Left kidney (tissue), 2 donors: ENCODE measurements around the gene SAPCD1. TPM values are rescaled to one million over a fixed set of nuclear protein-coding genes. Genes with fewer than 3 reads are reported as not detected.
"Not testable (repeated sequence)": the region's sequence is repeated elsewhere in the genome, so short reads cannot be mapped to it uniquely, and the experiment has no call there.

Experiments used
- DNase-seq: peaks from one replicate; pipeline ENCODE4 v3.0.0-alpha.2; 2013
- polyA plus RNA-seq: library from polyadenylated mRNA; unstranded; fragments of 120-200 nt; gene quantifications from one replicate; pipeline ENCODE4 v1.2.1, GENCODE V29; 2013; ENCODE audit not compliant: insufficient read length

The SAPCD1 gene
- polyA plus RNA-seq, 1 donor, result 16.0 TPM

DNA sequence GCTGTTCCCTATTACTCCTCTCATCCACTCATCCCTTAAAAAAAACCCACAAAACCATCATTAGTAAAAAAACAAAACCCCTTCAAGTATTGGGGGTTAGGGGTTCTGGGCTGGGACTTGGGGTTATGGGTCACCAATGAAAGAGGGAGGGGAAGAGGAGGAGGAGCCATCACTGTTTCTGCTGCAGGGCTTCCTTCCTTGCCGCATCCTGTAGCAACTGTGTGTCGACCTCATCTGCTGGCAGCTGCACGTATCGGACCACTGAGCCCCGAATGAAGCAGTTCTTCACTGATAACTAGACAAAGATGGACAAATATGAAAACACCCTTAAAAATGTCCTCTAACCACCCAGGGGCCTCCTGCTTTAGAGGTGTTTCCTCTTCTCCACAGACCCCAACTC lies 35.1 kb downstream of the SAPCD1 start:
- DNase-seq, result no peak

DNA sequence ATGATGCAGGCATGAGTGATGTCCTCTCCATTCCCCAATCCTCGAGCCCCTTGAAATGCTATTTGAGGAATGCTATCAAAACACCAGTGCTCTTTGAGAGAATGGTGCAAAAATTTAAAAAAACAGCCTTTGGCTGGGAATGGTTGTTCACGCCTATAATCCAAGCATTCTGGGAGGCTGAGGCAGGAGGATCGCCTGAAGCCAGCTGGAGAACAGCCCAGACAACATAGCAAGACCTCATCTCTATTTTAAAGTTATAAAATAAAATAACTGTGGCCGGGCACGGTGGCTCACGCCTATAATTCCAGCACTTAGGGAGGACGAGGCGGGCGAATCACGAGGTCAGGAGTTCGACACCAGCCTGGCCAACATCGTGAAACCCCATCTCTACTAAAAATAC lies 37.3 kb downstream of the SAPCD1 start:
- DNase-seq, result no peak

DNA sequence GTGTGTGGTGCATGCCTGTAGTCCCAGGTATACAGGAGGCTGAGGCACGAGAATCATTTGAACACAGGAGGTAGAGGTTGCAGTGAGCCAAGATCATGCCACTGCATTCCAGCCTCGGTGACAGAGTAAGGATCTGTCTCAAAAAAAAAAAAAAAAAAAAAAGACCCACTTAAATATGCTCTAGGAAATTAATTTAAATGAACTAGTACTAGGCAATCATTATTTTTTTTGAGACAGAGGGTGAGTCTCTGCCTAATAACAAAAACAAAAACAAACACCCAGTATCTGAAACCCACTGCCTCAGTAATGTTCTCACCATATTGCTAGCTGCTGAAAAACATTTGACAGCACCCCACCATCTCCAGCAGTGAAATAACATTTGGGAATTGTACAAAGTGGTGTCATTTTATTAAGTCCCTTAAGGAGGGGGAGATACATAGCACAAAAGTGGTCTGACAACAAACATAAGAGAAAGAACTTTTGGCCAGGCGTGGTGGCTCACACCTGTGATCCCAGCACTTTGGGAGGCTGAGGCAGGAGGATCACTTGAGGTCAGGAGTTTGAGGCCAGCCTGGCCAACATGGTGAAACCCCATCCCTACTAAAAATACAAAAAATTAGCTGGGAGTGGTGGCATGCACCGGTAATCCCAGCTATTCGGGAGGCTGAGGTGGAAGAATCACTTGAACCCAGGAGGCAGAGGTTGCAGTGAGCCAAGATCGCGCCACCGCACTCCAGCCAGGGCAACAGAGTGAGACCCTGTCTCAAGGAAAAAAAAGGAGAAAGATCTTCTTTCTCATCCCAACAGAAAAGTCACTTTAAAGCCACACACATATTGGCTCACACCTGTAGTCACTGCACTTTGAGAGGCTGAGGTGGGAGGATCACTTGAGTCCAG lies 38.8 kb downstream of the SAPCD1 start:
- not testable (repeated sequence) for DNase-seq

GRCh38 chr6:31805939-31806469 lies 43.5 kb downstream of the SAPCD1 start:
- DNase-seq, result no peak

GRCh38 chr6:31806470-31807272 lies 44.2 kb downstream of the SAPCD1 start, which contains the start of gene LSM2:
TSS of gene LSM2 (minus strand) at chr6:31806966. CDS start at chr6:31806757, 209 bp downstream.
- DNase-seq, result peak; percentile 97

- not testable (repeated sequence) for DNase-seq
Measured at GRCh38 chr6:31808599-31808998, 46.1 kb downstream of the SAPCD1 start.

DNA sequence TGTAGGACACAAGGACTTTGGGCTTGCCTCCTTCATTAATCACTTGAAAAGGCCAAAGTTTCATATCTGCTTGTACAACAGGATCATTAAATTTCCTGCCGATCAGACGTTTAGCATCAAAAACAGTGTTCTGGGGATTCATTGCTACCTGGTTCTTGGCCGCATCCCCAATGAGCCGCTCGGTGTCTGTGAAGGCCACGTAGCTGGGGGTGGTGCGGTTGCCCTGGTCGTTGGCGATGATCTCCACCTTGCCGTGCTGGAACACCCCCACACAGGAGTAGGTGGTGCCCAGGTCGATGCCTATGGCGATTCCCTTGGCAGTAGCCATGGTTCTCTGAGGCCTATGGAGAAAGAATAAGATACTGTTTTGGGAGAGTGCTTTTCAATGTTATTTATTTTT lies 49.2 kb downstream of the SAPCD1 start:
- no peak for DNase-seq

DNA sequence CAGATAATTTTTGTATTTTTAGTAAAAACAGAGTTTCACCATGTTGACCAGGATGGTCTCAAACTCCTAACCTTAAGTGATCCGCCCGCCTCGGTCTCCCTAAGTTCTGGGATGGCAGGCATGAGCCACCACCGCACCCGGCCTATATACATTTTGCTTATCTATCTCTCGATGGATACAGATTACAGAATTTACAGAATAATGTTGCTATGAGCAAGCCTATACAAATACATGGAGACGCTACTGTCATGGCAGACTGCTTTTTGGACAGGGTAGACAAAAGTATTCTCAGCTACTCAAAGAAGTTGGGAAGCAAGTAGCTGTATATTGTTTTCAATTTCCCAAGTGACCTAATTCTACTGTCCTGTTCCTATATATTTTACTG lies 51.0 kb downstream of the SAPCD1 start:
- no peak for DNase-seq

Other genes with a start within 250 kb of the SAPCD1 start
- 11.9 TPM for gene MCCD1, start 233.7 kb upstream of the SAPCD1 start, polyA plus RNA-seq
- 785 TPM for gene DDX39B, start 220.7 kb upstream of the SAPCD1 start, polyA plus RNA-seq
- 8.6 TPM for gene ATP6V1G2, start 216.0 kb upstream of the SAPCD1 start, polyA plus RNA-seq
- 15.7 TPM for gene NFKBIL1, start 215.0 kb upstream of the SAPCD1 start, polyA plus RNA-seq
- gene LTA, start 190.4 kb upstream of the SAPCD1 start, polyA plus RNA-seq, result 0.40 TPM
- gene TNF, start 187.1 kb upstream of the SAPCD1 start, polyA plus RNA-seq, result 0.17 TPM
- 0.91 TPM for gene LTB, start 180.2 kb upstream of the SAPCD1 start, polyA plus RNA-seq
- gene LST1, start 176.4 kb upstream of the SAPCD1 start, polyA plus RNA-seq, result 2.6 TPM
- not detected for gene NCR3, start 169.7 kb upstream of the SAPCD1 start, polyA plus RNA-seq
- gene AIF1, start 147.4 kb upstream of the SAPCD1 start, polyA plus RNA-seq, result 60.5 TPM
- gene PRRC2A, start 141.9 kb upstream of the SAPCD1 start, polyA plus RNA-seq, result 184 TPM
- gene BAG6, start 110.0 kb upstream of the SAPCD1 start, polyA plus RNA-seq, result 242 TPM
- gene APOM, start 106.8 kb upstream of the SAPCD1 start, polyA plus RNA-seq, result 95.0 TPM
- gene C6orf47, start 101.9 kb upstream of the SAPCD1 start, polyA plus RNA-seq, result 18.2 TPM
- 27.5 TPM for gene GPANK1, start 97.7 kb upstream of the SAPCD1 start, polyA plus RNA-seq
- gene CSNK2B, start 96.6 kb upstream of the SAPCD1 start, polyA plus RNA-seq, result 237 TPM
- 31.1 TPM for gene LY6G5B, start 92.7 kb upstream of the SAPCD1 start, polyA plus RNA-seq
- gene LY6G5C, start 81.6 kb upstream of the SAPCD1 start, polyA plus RNA-seq, result 2.7 TPM
- 60.7 TPM for gene ABHD16A, start 59.3 kb upstream of the SAPCD1 start, polyA plus RNA-seq
- gene LY6G6F, start 55.8 kb upstream of the SAPCD1 start, polyA plus RNA-seq, result 0.32 TPM
- gene LY6G6D, start 47.3 kb upstream of the SAPCD1 start, polyA plus RNA-seq, result not detected
- gene LY6G6C, start 40.9 kb upstream of the SAPCD1 start, polyA plus RNA-seq, result 1.1 TPM
- gene MPIG6B, start 39.3 kb upstream of the SAPCD1 start, polyA plus RNA-seq, result 1.7 TPM
- gene DDAH2, start 33.4 kb upstream of the SAPCD1 start, polyA plus RNA-seq, result 148 TPM
- gene CLIC1, start 26.1 kb upstream of the SAPCD1 start, polyA plus RNA-seq, result 268 TPM
- gene MSH5, start 22.7 kb upstream of the SAPCD1 start, polyA plus RNA-seq, result 62.2 TPM
- 8.5 TPM for gene VWA7, start 14.7 kb downstream of the SAPCD1 start, polyA plus RNA-seq
- gene VARS1, start 33.1 kb downstream of the SAPCD1 start, polyA plus RNA-seq, result 69.7 TPM
- 71.7 TPM for gene LSM2, start 44.3 kb downstream of the SAPCD1 start, polyA plus RNA-seq
- 3.8 TPM for gene HSPA1L, start 52.6 kb downstream of the SAPCD1 start, polyA plus RNA-seq
- gene HSPA1A, start 52.9 kb downstream of the SAPCD1 start, polyA plus RNA-seq, result 72.3 TPM
- 112 TPM for gene HSPA1B, start 65.1 kb downstream of the SAPCD1 start, polyA plus RNA-seq
- gene NEU1, start 100.2 kb downstream of the SAPCD1 start, polyA plus RNA-seq, result 66.3 TPM
- 52.6 TPM for gene SLC44A4, start 116.3 kb downstream of the SAPCD1 start, polyA plus RNA-seq
- gene EHMT2, start 135.0 kb downstream of the SAPCD1 start, polyA plus RNA-seq, result 84.3 TPM
- gene ZBTB12, start 139.4 kb downstream of the SAPCD1 start, polyA plus RNA-seq, result 23.1 TPM
- 3.9 TPM for gene C2, start 165.1 kb downstream of the SAPCD1 start, polyA plus RNA-seq
- gene CFB, start 183.4 kb downstream of the SAPCD1 start, polyA plus RNA-seq, result 10.7 TPM
- 89.9 TPM for gene NELFE, start 196.3 kb downstream of the SAPCD1 start, polyA plus RNA-seq
- 60.8 TPM for gene SKIC2, start 196.5 kb downstream of the SAPCD1 start, polyA plus RNA-seq
- 29.4 TPM for gene DXO, start 209.5 kb downstream of the SAPCD1 start, polyA plus RNA-seq
- 17.0 TPM for gene C4A, start 219.4 kb downstream of the SAPCD1 start, polyA plus RNA-seq